Activated CD4-positive, alpha-beta T cell treated with anti-CD3 and anti-CD28 coated beads for 1 hour (primary cell): ENCODE results near the gene EPB41.
"Not testable (repeated sequence)": the region's sequence is repeated elsewhere in the genome, so short reads cannot be mapped to it uniquely, and the experiment has no call there.

Experiments
- DNase-seq: peaks from one replicate; pipeline ENCODE4 v3.0.0-alpha.2; 2020

Gene EPB41

DNA sequence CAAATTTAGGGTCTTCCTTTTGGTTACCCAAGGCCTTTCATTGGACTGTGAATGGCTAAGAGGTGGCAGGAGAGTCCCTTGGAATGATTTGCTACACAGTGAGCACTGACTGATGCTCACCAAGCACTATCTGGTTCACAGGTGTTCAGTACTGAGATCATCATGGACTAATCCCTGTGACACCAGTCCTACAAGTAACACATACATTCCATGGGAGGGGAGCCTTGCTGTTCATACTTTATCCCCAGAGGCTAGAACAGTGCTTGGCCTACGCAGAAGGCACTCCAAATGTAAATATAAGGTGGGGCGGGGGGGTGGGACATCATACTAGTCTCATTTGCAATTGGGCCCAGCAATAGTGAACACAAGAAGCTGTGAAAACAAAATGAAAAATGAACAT, 229.8 kb downstream of the EPB41 start:
- no peak for DNase-seq

DNA sequence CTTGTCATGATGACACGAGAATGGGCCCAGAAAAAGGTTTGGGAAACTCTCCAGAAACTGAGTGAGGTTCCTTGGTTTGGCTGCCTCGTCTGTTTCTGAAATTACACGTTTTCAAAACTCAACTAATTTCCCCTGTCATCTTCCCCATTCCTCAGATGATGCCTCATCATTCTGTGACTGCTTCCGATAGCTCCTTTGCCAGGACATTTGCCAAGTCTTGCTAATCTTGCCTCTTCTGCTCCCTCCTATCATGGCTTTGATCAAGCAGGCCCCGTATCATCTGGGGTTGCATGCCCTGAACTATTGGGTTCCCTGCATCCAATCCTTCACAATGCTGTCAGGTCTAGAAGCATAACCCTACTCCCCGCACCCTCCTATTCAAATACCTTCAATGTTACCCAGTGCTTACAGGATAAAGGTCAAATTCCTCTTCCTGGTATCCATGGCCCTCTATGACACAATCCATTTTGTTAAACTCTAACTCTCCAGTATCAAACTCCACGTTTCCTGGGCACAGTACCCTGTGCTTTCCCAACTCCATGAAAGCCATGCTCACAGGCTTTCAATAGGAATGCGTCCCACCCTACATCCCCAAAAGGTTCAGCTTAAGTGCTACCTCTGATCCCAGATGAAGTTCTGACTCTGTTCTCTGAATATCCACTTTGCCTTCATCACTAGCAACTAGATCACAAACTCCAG, 231.5 kb downstream of the EPB41 start:
- no peak for DNase-seq

DNA sequence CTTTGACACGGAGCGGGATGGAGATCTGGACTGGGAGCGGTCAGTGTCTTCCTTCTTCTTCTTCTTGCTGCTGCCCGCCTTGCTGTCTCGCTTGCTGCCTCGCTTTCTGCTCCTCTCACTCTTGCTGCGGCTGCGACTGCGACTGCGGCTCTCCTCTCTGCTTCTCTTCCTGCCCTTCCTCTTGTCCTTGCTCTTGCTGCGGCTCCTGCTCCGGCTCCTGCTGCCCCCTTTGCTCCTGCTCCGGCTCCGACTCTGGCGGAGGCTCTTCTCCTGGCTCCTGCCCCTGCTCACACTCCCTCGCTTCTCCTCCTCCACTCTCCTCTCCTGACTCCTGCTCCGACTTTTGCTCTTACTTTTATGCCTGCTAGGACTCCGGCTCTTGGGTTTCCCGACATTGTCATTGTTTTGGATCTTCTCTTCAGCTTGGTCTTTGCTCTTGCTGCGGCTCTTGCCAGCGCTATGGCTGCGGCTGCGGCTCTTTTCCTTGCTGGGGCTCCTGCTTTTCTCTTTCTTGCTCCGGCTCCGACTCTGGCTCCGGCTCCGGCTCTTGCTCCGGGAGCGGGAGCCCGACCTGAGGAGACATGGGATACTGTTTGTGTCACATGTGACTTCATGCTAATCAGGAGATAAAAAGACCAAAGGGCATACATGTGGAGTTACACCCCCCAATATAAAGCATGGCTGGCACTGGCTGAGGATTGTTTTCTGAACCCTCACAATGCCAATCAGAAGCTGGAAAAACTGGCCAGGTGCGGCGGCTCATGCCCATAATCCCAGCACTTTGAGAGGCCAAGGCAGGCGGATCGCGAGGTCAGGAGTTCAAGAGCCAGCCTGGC, 234.5 kb downstream of the EPB41 start:
- DNase-seq: no peak

DNA sequence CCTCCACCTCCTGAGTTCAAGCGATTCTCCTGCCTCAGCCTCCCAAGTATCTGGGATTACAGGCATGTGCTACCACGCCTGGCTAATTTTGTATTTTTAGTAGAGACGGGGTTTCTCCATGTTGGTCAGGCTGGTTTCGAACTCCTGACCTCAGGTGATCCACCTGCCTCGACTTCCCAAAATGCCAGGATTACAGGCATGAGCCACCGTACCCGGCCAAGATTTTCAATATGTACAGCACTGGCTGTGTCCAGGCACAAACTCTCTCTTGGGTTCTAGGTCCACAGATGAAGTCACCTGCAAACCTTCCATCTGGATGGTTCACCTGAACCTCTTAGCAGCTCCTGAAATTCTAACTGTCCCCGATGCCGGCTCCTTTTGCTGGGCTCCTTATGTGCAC, 236.0 kb downstream of the EPB41 start:
- not testable (repeated sequence) for DNase-seq

DNA sequence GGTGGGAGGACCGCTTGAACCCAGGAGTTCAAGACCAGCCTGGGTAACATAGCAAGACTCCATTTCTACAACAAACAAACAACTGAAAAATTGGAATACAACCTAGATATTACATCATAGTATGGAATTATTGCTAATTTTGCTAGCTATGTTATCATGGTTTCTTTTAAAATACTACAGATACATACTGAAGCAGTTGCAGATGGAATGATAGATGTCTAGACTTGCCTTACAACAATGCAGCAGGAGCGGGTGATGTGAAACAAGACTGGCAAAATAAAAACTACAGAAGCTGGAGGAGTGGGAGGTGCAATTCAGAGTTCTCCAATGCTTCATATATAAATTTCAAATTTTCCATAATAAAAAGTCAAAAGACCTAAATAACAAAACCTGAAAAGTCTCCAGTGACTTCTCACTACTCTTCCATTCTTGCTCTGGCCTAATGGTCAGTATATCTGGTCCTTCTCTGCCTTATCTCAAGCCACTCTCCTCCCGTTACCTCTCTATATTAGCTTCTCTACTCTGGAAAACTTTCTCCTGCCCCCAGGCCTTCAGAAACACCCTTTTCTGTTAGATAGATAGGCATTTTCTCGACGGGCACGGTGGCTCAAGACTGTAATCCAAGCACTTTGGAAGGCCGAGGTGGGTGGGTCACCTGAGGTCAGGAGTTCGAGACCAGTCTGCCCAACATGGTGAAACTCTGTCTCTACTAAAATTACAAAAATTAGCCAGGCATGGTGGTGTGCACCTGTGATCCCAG, 237.9 kb downstream of the EPB41 start:
- DNase-seq: no peak

DNA sequence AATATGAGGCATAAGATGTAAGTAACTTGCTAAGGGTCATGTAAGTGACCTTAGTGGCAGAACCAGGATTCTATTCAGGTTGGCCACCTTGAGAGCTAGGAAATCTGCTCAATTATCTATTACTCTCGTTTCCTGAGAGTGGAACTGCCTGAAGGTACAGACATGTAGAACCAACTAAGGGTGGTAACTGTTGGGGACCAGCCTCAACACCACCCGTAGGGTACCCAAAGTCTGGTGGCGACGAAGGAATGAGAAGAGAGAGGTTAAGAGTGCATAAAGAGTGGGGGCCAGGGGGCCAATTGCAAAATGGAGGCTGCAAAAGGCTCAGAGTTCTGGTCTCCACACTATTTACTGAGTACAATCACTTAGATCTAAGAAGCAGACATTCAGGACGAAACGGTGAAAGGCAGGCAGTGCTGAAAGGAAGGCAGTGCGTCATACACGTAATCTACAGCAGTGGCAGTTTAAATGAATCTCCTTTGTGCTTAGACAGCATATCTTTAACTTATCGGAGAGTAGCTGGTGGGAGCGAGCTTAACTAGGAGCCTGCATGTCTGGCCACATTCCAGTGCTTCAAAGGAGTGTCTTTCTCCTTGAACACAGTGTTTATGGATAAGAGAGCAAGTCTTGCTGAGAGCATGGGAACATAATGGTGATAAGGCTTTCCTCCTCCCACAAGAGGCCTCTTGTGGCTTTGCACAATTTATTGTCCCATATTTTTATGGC, 242.3 kb downstream of the EPB41 start:
- DNase-seq: no peak

DNA sequence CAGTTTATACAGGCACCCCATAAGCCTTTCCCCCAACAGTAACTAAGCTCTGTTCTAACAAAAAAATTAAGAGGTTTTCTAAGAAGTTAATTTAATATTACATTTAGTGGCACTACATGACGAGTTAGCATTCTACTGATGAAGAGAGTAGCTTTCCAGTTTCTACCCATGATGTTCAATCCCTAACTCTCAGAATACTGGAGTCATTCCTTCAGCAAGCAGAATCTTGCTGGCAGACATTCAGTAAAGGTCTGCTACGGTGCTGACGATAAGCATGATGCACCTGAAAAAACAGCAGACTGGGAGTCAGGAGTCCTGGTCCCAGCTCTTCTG, 242.9 kb downstream of the EPB41 start:
- DNase-seq: no peak

DNA sequence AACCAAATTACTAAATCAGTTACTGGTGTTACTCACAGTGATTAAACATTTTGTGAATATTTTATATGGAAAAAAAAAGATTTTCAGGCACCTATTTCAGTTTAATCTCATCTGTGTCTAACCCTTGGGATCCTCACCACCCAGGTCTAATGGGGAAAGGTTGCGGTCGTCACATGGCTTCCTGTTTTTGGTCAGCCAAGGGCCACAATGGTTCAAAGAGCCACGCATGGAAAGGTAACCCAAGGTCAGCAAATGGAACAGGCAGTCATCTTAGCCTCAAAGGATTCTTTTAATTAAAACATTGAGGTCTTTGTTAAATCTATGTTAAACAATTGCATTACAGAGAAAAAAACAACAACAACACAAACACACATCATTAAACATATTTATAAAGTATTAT, 245.4 kb downstream of the EPB41 start:
- no peak for DNase-seq

DNA sequence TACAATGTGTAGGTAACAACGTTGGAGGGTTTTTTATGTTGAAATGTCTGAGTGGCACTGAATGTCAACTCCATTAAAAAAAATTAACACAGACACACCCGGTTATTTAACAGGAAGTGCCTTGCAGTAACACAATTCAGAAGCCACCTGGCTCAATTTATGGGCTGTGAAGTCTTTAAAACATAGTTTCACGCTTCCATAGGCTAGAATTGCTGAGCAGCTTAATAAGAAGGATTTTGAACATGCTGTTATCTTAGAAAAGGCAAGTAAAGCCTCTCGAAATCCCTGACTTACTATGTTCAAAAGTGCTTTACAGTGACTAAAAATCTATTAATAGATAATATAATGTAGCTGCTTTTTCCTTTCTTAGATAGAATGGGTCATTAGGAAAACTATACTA, 247.7 kb downstream of the EPB41 start:
- DNase-seq: no peak

DNA sequence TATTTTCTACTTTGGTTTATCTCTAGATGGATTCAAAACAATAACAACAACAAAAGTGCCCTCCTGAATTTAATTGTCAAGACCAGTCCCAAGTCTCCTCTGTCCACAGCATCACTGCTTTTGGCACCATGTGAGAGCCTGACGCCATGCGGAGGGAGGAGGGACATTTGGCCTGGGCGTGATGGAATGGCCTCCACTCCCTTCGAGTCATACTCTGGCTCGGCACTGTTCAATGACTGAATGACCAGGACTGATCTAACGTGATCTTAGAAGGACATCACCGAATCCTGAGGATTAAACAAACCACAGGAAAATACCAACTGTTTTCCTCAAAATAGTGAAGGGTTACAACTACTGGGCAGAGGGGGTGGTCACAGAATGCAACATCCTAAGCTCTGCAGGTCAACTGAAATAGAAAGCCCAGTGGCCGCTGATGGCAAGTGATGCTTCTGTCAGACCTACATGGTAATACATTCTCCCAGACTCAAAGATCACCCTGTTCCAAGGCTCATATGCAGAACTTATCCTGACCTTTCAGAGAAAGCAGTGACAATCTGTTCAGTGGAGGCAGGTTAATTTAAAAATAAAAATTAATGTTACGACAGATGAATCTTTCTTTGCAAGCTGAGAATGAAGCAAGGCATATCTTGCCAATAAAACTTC, 248.2 kb downstream of the EPB41 start:
- DNase-seq: no peak

DNA sequence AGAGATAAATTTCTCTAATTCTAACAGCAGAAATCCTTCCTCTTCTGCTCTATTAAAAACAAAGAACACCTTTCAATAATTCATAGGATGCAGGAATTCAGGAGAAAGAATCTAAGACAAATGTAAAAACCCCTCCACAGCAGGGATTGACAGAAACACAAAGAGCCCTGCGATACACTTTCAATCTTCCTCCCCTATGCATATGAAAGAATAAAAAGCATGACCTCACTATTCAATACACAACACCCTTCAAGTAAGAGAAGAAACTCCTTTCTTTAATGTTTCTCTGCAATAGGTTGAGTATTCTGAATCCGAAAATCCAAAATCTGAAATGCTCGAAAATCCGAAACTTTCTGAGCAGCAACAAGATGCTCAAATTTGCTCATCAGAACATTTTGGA, 250.2 kb downstream of the EPB41 start:
- DNase-seq: no peak

DNA sequence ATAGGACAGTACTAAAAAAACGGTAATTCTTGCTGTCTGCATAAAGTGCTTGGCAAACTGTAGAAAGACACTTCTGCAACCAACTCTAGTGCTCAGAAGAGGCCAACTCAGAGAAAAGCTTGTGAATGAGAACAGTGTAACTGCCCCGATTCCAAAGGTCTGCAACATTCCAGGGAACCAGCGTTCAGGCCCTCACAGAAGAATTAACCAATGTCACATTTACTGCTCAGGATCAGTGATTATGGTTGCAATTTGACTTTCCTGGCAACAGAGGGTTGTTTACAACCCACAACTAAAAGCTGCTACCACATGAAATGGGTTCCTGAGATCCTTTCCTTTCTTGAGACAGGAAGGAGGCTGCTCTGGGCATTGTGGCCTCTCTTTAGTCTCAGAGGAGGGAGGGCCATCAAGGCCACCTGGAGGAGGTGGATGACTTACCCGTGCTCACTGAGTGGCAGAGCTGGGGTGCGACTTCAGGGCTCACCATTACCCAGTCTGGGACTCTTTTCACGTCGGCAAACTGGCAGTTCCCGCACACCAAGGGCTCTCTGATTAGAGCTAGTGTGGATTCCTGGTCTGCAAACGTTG, 252.0 kb downstream of the EPB41 start:
- DNase-seq: no peak

DNA sequence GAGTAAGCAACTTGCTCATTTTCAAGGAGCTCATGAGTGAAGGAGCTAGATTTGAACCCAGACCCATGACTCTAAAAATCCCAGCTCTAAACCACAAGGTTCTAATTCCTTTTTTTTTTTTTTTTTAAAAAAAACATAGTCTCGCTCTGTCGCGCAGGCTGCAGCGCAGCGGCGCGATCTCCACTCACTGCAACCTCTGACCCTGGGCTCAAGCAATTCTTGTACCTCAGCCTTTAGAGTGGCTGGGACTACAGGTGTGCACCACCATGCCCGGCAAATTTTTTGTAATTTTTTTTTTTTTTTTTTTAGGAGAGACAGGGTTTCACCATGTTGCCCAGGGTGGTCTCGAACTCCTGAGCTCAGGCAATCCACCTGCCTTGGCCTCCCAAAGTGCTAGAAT, 253.5 kb downstream of the EPB41 start:
- DNase-seq: no peak
